KMS-11 (cell line): Measurements from ENCODE around the gene BCAT1.
"Not testable (repeated sequence)": the region's sequence is repeated elsewhere in the genome, so short reads cannot be mapped to it uniquely, and the experiment has no call there.

Experiments used
- H2AFZ ChIP-seq: fragments of 200-600 bp; sonication (generic); 2 replicates; pipeline ENCODE4 v1.6.1; 2016; ENCODE audit warnings: antibody characterized with exemption, mixed run types, low read depth
- H3K27ac ChIP-seq: fragments of 200-600 bp; sonication (generic); 2 replicates; pipeline ENCODE4 v1.6.1; 2016; ENCODE audit warnings: mild to moderate bottlenecking, mixed run types
- H3K27me3 ChIP-seq: fragments of 200-600 bp; sonication (generic); 2 replicates; pipeline ENCODE4 v1.6.1; 2017; ENCODE audit warnings: mild to moderate bottlenecking, low read depth, mixed run types, moderate library complexity; ENCODE audit not compliant: insufficient read depth
- H3K36me3 ChIP-seq: fragments of 200-600 bp; sonication (generic); 2 replicates; pipeline ENCODE4 v1.6.1; 2017; ENCODE audit warnings: mild to moderate bottlenecking, mixed run types; ENCODE audit not compliant: insufficient read depth
- H3K4me1 ChIP-seq: fragments of 200-600 bp; sonication (generic); 2 replicates; pipeline ENCODE4 v1.6.1; 2016; ENCODE audit warnings: mild to moderate bottlenecking, low read depth, mixed run types; ENCODE audit not compliant: poor library complexity, severe bottlenecking
- H3K4me2 ChIP-seq: fragments of 200-600 bp; sonication (generic); 2 replicates; pipeline ENCODE4 v1.7.0; 2016; ENCODE audit warnings: mild to moderate bottlenecking, mixed run types
- H3K4me3 ChIP-seq: fragments of 200-600 bp; sonication (generic); IDR thresholded peaks from 2 replicates; pipeline ENCODE4 v1.6.1; 2017; ENCODE audit warnings: low read depth, low read length, mixed read lengths; ENCODE audit not compliant: insufficient read depth
- H3K79me2 ChIP-seq: fragments of 200-600 bp; sonication (generic); 2 replicates; pipeline ENCODE4 v1.6.1; 2016; ENCODE audit warnings: low read depth, mixed run types; ENCODE audit not compliant: insufficient read depth
- H3K9ac ChIP-seq: fragments of 200-600 bp; sonication (generic); 2 replicates; pipeline ENCODE4 v1.6.1; 2016; ENCODE audit warnings: mild to moderate bottlenecking, mixed run types
- H4K20me1 ChIP-seq: fragments of 200-600 bp; sonication (generic); 2 replicates; pipeline ENCODE4 v1.6.1; 2016; ENCODE audit warnings: mild to moderate bottlenecking, mixed run types; ENCODE audit not compliant: insufficient read depth
- CTCF ChIP-seq: fragments of 200-600 bp; sonication (generic); conservative IDR thresholded peaks from 2 replicates; pipeline ENCODE4 v1.6.1; 2017; ENCODE audit warnings: low read depth, mild to moderate bottlenecking, antibody characterized with exemption, low read length, moderate library complexity, mixed read lengths

BCAT1 gene

DNA sequence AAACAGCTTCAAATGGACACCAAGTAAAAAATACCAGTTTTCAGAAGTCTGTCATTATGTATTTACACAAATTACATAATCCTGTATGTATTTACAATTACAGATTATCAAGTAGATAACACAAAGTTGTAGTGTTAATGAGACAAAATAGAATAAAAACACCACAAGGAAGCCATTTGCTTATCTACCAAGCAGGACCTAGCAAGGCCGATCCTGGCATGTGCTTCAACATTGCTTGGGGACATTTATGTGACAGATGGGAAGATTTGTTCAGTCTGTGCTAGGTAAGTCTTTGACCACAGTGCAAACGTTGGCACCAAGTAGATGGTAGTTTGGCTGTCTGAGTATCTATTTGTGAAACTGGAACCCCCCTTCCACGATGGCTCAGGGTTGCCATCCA is 35.8 kb downstream of the BCAT1 start:
- Histone ChIP-seq H2AFZ (no peak overlapping the region), H3K79me2 (no peaks in the 10 kb centered on the region), H3K27me3 (no peaks in the 10 kb centered on the region), H3K27ac (no peak overlapping the region), H3K4me3 (no peak overlapping the region), H3K9ac (no peak overlapping the region), H4K20me1 (no peaks in the 10 kb centered on the region), H3K4me1 (no peaks in the 10 kb centered on the region), H3K4me2 (no peak overlapping the region), H3K36me3 (no peaks in the 10 kb centered on the region)
- TF ChIP-seq CTCF, result no peak

GRCh38 chr12:24911271-24911791 is 37.6 kb downstream of the BCAT1 start:
- H3K4me1 ChIP-seq, result no peaks in the 10 kb centered on the region
- no peaks in the 10 kb centered on the region for H3K27me3 ChIP-seq
- no peak overlapping the region for H3K27ac ChIP-seq
- no peaks in the 10 kb centered on the region for H3K36me3 ChIP-seq
- no peak for TF ChIP-seq CTCF
- no peak overlapping the region for H3K9ac ChIP-seq
- no peak overlapping the region for H2AFZ ChIP-seq
- H3K4me2 ChIP-seq, result no peak overlapping the region
- H3K4me3 ChIP-seq, result no peak overlapping the region
- no peaks in the 10 kb centered on the region for H3K79me2 ChIP-seq
- H4K20me1 ChIP-seq, result no peaks in the 10 kb centered on the region

GRCh38 chr12:24910192-24910591 is 38.7 kb downstream of the BCAT1 start:
- not testable (repeated sequence) for H3K79me2 ChIP-seq, H3K4me3 ChIP-seq, H3K27me3 ChIP-seq, H4K20me1 ChIP-seq, H3K4me1 ChIP-seq, H3K36me3 ChIP-seq, H3K9ac ChIP-seq, H2AFZ ChIP-seq, H3K4me2 ChIP-seq, H3K27ac ChIP-seq

- no peak overlapping the region for H3K9ac ChIP-seq
- no peak overlapping the region for H3K4me3 ChIP-seq
- no peaks in the 10 kb centered on the region for H3K79me2 ChIP-seq
- H3K27ac ChIP-seq, result no peak overlapping the region
- H3K27me3 ChIP-seq, result no peaks in the 10 kb centered on the region
- no peaks in the 10 kb centered on the region for H4K20me1 ChIP-seq
- TF ChIP-seq CTCF, result no peak
- no peak overlapping the region for H2AFZ ChIP-seq
- no peak overlapping the region for H3K4me2 ChIP-seq
- no peaks in the 10 kb centered on the region for H3K36me3 ChIP-seq
- no peaks in the 10 kb centered on the region for H3K4me1 ChIP-seq
Measured at GRCh38 chr12:24909667-24910066, 39.2 kb downstream of the BCAT1 start.

GRCh38 chr12:24907464-24907863 is 41.4 kb downstream of the BCAT1 start:
- Histone ChIP-seq H3K4me3 (no peak overlapping the region), H3K27ac (no peak overlapping the region), H3K4me1 (no peaks in the 10 kb centered on the region), H3K4me2 (no peak overlapping the region), H3K27me3 (no peaks in the 10 kb centered on the region), H4K20me1 (no peaks in the 10 kb centered on the region), H2AFZ (no peak overlapping the region), H3K36me3 (no peaks in the 10 kb centered on the region), H3K9ac (no peak overlapping the region), H3K79me2 (no peaks in the 10 kb centered on the region)
- TF ChIP-seq CTCF, result no peak
